Measurements from ENCODE around the gene MARCHF3. TPM values are rescaled to one million over a fixed set of nuclear protein-coding genes. Genes with fewer than 3 reads are reported as not detected.

The MARCHF3 gene
- total RNA-seq, 2 donors from 2014 or later: 10.4 to 34.1 TPM

GRCh38 chr5:126837906-126838539 lies 192.3 kb downstream of the MARCHF3 start:
- peak; percentile 39 for TF ChIP-seq CTCF (IDR thresholded peaks at IDR 0.05)
- Histone ChIP-seq H3K27ac (no peak overlapping the region), H3K4me3 (no peak overlapping the region), H3K9me3 (no peaks in the 10 kb centered on the region), H3K4me1 (ENCODE audit: control insufficient read depth in 1 of 2, low read depth in 2 of 2) (no peaks in the 10 kb centered on the region), H3K27me3 (replicated peaks; ENCODE audit: insufficient read depth) (no peaks in the 10 kb centered on the region), H3K36me3 (no peaks in the 10 kb centered on the region)
- DNase-seq (ENCODE audit: low spot score) (no peak), ATAC-seq (ENCODE audit: insufficient number of reproducible peaks, low FRiP score, low read depth) (no peak)

DNA sequence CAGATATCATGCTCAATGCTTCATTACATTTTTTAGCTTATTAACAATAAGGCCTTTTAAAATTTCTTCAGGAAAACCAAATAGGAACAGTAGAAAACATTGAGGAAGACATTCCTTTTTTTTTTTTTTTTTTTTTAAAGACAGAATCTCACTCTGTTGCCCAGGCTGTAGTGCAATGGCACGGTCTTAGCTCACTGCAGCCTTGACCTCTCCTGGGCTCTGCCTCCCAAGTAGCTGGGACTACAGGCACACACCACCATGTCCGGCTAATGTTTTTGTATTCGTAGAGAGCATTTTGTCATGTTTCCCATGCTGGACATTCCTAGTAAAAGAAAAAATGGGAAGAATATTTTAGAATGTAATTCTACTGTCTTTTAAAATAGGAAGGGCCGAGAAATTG lies 193.1 kb downstream of the MARCHF3 start:
- DNase-seq (ENCODE audit: low spot score): no peak
- Histone ChIP-seq H3K4me1 (ENCODE audit: control insufficient read depth in 1 of 2, low read depth in 2 of 2) (no peaks in the 10 kb centered on the region), H3K36me3 (no peaks in the 10 kb centered on the region), H3K4me3 (no peak overlapping the region), H3K9me3 (no peaks in the 10 kb centered on the region), H3K27ac (no peak overlapping the region), H3K27me3 (replicated peaks; ENCODE audit: insufficient read depth) (no peaks in the 10 kb centered on the region)
- ATAC-seq (ENCODE audit: insufficient number of reproducible peaks, low FRiP score, low read depth): no peak
- no peak for TF ChIP-seq CTCF (IDR thresholded peaks at IDR 0.05)

- no peak for ATAC-seq (ENCODE audit: insufficient number of reproducible peaks, low FRiP score, low read depth)
- H3K27ac ChIP-seq: no peak overlapping the region
- no peak for DNase-seq (ENCODE audit: low spot score)
- no peak for TF ChIP-seq CTCF (IDR thresholded peaks at IDR 0.05)
- no peaks in the 10 kb centered on the region for H3K4me1 ChIP-seq (ENCODE audit: control insufficient read depth in 1 of 2, low read depth in 2 of 2)
- H3K36me3 ChIP-seq: no peaks in the 10 kb centered on the region
- H3K9me3 ChIP-seq: no peaks in the 10 kb centered on the region
- no peaks in the 10 kb centered on the region for H3K27me3 ChIP-seq (replicated peaks; ENCODE audit: insufficient read depth)
- H3K4me3 ChIP-seq: no peak overlapping the region
Observed at GRCh38 chr5:126836778-126837177, 193.6 kb downstream of the MARCHF3 start.

DNA sequence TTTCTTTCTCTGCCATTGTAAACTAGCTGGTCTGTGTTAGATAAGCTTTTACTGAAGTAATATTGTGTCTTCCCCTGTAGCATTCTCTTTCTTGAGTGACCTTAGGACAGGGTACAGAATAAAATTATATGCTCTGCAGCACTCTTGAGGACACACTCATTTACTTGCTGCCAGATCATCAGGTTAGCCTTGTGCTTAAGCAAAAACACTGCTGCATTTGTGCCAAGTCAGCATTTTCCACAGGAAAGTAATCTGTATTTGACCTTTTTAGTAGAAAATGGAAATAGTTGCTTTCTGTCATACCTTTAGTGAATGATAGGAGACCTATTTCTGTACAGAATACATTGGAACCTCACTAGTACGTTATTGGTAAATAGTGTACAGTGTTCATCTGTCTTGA lies 199.2 kb downstream of the MARCHF3 start:
- DNase-seq (ENCODE audit: low spot score): no peak
- H3K4me3 ChIP-seq: no peak overlapping the region
- H3K9me3 ChIP-seq: no peaks in the 10 kb centered on the region
- ATAC-seq (ENCODE audit: insufficient number of reproducible peaks, low FRiP score, low read depth): no peak
- no peak overlapping the region for H3K27ac ChIP-seq
- TF ChIP-seq CTCF (IDR thresholded peaks at IDR 0.05): no peak
- H3K4me1 ChIP-seq (ENCODE audit: control insufficient read depth in 1 of 2, low read depth in 2 of 2): no peaks in the 10 kb centered on the region
- H3K27me3 ChIP-seq (replicated peaks; ENCODE audit: insufficient read depth): no peaks in the 10 kb centered on the region
- no peaks in the 10 kb centered on the region for H3K36me3 ChIP-seq

- H3K36me3 ChIP-seq: no peaks in the 10 kb centered on the region
- no peak for DNase-seq (ENCODE audit: low spot score)
- H3K4me1 ChIP-seq (ENCODE audit: control insufficient read depth in 1 of 2, low read depth in 2 of 2): no peaks in the 10 kb centered on the region
- H3K27ac ChIP-seq: no peak overlapping the region
- ATAC-seq (ENCODE audit: insufficient number of reproducible peaks, low FRiP score, low read depth): no peak
- TF ChIP-seq CTCF (IDR thresholded peaks at IDR 0.05): no peak
- H3K9me3 ChIP-seq: no peaks in the 10 kb centered on the region
- H3K4me3 ChIP-seq: no peak overlapping the region
- H3K27me3 ChIP-seq (replicated peaks; ENCODE audit: insufficient read depth): no peaks in the 10 kb centered on the region
Observed at GRCh38 chr5:126830061-126830460, 200.3 kb downstream of the MARCHF3 start.
